DND-41 (cell line): ENCODE measurements around the gene PRPSAP2.
"Not testable (repeated sequence)": the region's sequence is repeated elsewhere in the genome, so short reads cannot be mapped to it uniquely, and the experiment has no call there.

ENCODE experiments used
- ATAC-seq: fragments of 200-7000 bp; cut with Tn5 transposase; 3 replicates; pipeline ENCODE4 v1.9.1; 2021; ENCODE audit warnings: low read depth; ENCODE audit not compliant: insufficient read depth
- DNase-seq: peaks from one replicate; pipeline ENCODE4 v3.0.0-alpha.2; 2020
- H2AFZ ChIP-seq: 2 replicates; pipeline ENCODE4 v1.6.0; 2012; ENCODE audit warnings: low read depth, low read length
- H3K27ac ChIP-seq: 2 replicates; pipeline ENCODE4 v1.5.1; 2012; ENCODE audit warnings: low read length, inconsistent platforms
- H3K27me3 ChIP-seq: fragments of 200-600 bp; sonication (generic); 2 replicates; pipeline ENCODE4 v1.6.0; 2012; ENCODE audit warnings: low read length, mild to moderate bottlenecking, inconsistent platforms; ENCODE audit not compliant: insufficient read depth, poor library complexity
- H3K36me3 ChIP-seq: 2 replicates; pipeline ENCODE4 v1.5.1; 2012; ENCODE audit warnings: low read length, inconsistent platforms; ENCODE audit not compliant: insufficient read depth
- H3K4me1 ChIP-seq: 2 replicates; pipeline ENCODE4 v1.5.1; 2012; ENCODE audit warnings: mild to moderate bottlenecking, low read length; ENCODE audit not compliant: insufficient read depth
- H3K4me2 ChIP-seq: 2 replicates; pipeline ENCODE4 v1.6.0; 2012; ENCODE audit warnings: mild to moderate bottlenecking, moderate library complexity, low read length, inconsistent platforms; ENCODE audit not compliant: insufficient read depth
- H3K4me3 ChIP-seq, 2 experiments: fragments of 200-600 bp in 1 of 2; shearing (Covaris generic) in 1 of 2; 2 replicates each; pipeline ENCODE4 v1.5.1; 2012 to 2016; ENCODE audit warnings: inconsistent platforms in 2 of 2, low read length in 2 of 2, mild to moderate bottlenecking in 2 of 2, low read depth in 1 of 2, moderate library complexity in 1 of 2
- H3K79me2 ChIP-seq: 2 replicates; pipeline ENCODE4 v1.6.0; 2012; ENCODE audit warnings: low read length, inconsistent platforms; ENCODE audit not compliant: insufficient read depth
- H3K9ac ChIP-seq: 2 replicates; pipeline ENCODE4 v1.6.0; 2012; ENCODE audit warnings: low read depth, mild to moderate bottlenecking, inconsistent platforms, low read length, moderate library complexity
- H3K9me3 ChIP-seq: 2 replicates; pipeline ENCODE4 v1.5.1; 2012; ENCODE audit warnings: low read length, moderate library complexity, mild to moderate bottlenecking, inconsistent platforms; ENCODE audit not compliant: insufficient read depth, severe bottlenecking
- H4K20me1 ChIP-seq: 2 replicates; pipeline ENCODE4 v1.6.0; 2012; ENCODE audit warnings: low read length; ENCODE audit not compliant: insufficient read depth
- EZH2 ChIP-seq: IDR thresholded peaks from 3 replicates; pipeline ENCODE4 v1.6.1; 2012; ENCODE audit warnings: borderline replicate concordance, low read depth, mild to moderate bottlenecking, moderate library complexity, low read length, inconsistent platforms; ENCODE audit not compliant: severe bottlenecking
- TF ChIP-seq, protein P1 (sequence below): IDR thresholded peaks from 2 replicates; pipeline ENCODE4 v1.5.1; 2012; ENCODE audit warnings: borderline replicate concordance, low read length, moderate library complexity, mild to moderate bottlenecking; ENCODE audit not compliant: poor library complexity, severe bottlenecking; ENCODE audit errors: extremely low read depth

The PRPSAP2 gene

GRCh38 chr17:18954321-18954720 is 96.4 kb downstream of the PRPSAP2 start:
- H3K79me2 ChIP-seq, result no peaks in the 10 kb centered on the region
- DNase-seq (no peak), ATAC-seq (no peak)
- TF ChIP-seq EZH2, result no peak
- TF ChIP-seq, protein P1, sequence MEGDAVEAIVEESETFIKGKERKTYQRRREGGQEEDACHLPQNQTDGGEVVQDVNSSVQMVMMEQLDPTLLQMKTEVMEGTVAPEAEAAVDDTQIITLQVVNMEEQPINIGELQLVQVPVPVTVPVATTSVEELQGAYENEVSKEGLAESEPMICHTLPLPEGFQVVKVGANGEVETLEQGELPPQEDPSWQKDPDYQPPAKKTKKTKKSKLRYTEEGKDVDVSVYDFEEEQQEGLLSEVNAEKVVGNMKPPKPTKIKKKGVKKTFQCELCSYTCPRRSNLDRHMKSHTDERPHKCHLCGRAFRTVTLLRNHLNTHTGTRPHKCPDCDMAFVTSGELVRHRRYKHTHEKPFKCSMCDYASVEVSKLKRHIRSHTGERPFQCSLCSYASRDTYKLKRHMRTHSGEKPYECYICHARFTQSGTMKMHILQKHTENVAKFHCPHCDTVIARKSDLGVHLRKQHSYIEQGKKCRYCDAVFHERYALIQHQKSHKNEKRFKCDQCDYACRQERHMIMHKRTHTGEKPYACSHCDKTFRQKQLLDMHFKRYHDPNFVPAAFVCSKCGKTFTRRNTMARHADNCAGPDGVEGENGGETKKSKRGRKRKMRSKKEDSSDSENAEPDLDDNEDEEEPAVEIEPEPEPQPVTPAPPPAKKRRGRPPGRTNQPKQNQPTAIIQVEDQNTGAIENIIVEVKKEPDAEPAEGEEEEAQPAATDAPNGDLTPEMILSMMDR, result no peak
- H3K9me3 ChIP-seq, result no peaks in the 10 kb centered on the region
- H3K27me3 ChIP-seq, result peaks cover 6% of the 10 kb centered on the region
- H3K4me2 ChIP-seq, result no peak overlapping the region
- H4K20me1 ChIP-seq, result 0 out of 2 replicates have a peak, but pooled peaks cover 2% of the 10 kb centered on the region
- H3K4me3 ChIP-seq, result no peak overlapping the region
- H3K4me1 ChIP-seq, result peaks cover 8% of the 10 kb centered on the region
- no peak overlapping the region for H2AFZ ChIP-seq
- no peak overlapping the region for H3K27ac ChIP-seq
- no peak overlapping the region for H3K9ac ChIP-seq
- H3K36me3 ChIP-seq, result no peaks in the 10 kb centered on the region

DNA sequence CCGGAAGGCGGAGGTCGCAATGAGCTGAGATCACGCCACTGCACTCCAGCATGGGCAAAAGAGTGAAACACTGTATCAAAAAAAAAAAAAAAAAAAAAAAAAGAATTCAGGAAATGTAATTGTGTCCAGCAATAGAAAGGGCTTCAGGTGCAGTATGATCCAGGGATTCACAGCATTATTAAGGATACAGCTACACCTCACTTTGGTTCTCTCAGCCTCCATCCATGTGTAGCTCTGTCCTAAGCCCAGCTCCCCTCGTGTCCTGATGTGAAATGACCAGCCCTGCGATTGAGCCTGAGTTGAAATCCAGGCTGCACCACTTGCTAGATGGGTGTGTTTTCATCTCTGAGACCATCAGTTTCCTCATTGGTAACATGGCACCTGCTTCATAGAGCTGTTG is 97.1 kb downstream of the PRPSAP2 start:
- no peaks in the 10 kb centered on the region for H3K27me3 ChIP-seq
- H4K20me1 ChIP-seq, result 0 out of 2 replicates have a peak, but pooled peaks cover 5% of the 10 kb centered on the region
- H2AFZ ChIP-seq, result 0 out of 2 replicates have a peak overlapping the region, but pooled peaks have one; percentile 52
- ATAC-seq (no peak), DNase-seq (no peak)
- TF ChIP-seq, protein P1, result no peak
- TF ChIP-seq EZH2, result no peak
- H3K79me2 ChIP-seq, result no peaks in the 10 kb centered on the region
- no peaks in the 10 kb centered on the region for H3K9me3 ChIP-seq
- no peaks in the 10 kb centered on the region for H3K36me3 ChIP-seq
- H3K9ac ChIP-seq, result no peak overlapping the region
- no peak overlapping the region for H3K27ac ChIP-seq
- peaks cover 8% of the 10 kb centered on the region for H3K4me1 ChIP-seq
- H3K4me3 ChIP-seq, result no peak overlapping the region
- no peak overlapping the region for H3K4me2 ChIP-seq

DNA sequence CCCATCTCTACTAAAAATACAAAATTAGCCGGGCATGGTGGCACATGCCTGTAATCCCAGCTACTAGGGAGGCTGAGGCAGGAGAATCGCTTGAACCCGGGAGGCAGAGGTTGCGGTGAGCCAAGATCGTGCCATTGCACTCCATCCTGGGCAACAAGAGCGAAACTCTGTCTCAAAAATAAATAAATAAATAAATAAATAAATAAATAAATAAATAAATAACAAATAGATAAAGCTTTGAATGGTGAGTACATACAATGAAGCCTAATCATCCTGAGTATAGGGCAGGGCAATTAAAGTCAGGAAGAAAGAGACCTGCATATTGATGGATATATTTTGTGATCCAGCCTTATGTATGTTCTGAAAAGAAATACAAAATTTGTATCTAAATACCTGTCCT is 98.1 kb downstream of the PRPSAP2 start:
- H3K27me3 ChIP-seq, H3K9me3 ChIP-seq, H3K79me2 ChIP-seq, H3K4me3 ChIP-seq, H3K4me1 ChIP-seq, H3K36me3 ChIP-seq, H3K27ac ChIP-seq, ATAC-seq, H3K4me2 ChIP-seq, DNase-seq, H3K9ac ChIP-seq, H2AFZ ChIP-seq: not testable (repeated sequence)
- H4K20me1 ChIP-seq, result peaks cover 13% of the 10 kb centered on the region

DNA sequence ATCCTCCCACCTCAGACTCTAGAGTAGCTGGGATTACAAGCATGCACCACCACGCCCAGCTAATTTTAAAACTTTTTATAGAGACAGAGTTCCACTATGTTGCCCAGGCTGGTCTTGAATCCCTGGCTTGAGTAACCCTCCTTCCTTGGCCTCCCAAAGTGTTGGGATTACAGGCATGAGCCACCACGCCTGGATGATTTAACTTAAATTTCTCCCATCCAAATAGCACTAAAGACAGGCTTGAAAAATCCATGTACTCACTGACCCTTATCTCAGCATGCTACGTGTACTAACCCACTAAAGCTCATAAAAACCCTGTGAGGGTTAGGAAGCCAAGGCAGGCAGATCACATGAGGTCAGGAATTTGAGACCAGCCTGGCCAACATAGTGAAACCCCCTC is 98.7 kb downstream of the PRPSAP2 start:
- no peak for DNase-seq
- peaks cover 13% of the 10 kb centered on the region for H4K20me1 ChIP-seq
- TF ChIP-seq EZH2, result no peak
- TF ChIP-seq, protein P1, result no peak

More for the DNA sequence above, 98.7 kb downstream of the PRPSAP2 start:
- no peaks in the 10 kb centered on the region for H3K79me2 ChIP-seq
- ATAC-seq, result no peak
- H3K27me3 ChIP-seq, result no peaks in the 10 kb centered on the region
- no peak overlapping the region for H3K27ac ChIP-seq
- no peak overlapping the region for H3K4me2 ChIP-seq
- peaks cover 8% of the 10 kb centered on the region for H3K4me1 ChIP-seq
- no peak overlapping the region for H2AFZ ChIP-seq
- no peaks in the 10 kb centered on the region for H3K9me3 ChIP-seq
- no peaks in the 10 kb centered on the region for H3K36me3 ChIP-seq
- H3K4me3 ChIP-seq, result no peak overlapping the region
- no peak overlapping the region for H3K9ac ChIP-seq
